K562 (cell line): ENCODE results near the gene CEP95. TPM values are rescaled to one million over a fixed set of nuclear protein-coding genes. Genes with fewer than 3 reads are reported as not detected.
A peak's percentile ranks its signal among the peaks of the same experiment; 100 is the strongest.

ENCODE experiments used
- ATAC-seq: fragments of 200-7000 bp; cut with Tn5 transposase; 3 replicates; pipeline ENCODE4 v1.9.1; 2020; ENCODE audit warnings: moderate library complexity
- BruUV-seq: library from RNA; stranded (reverse); fragments of 400-500 nt; replicated peaks from 2 replicates; lab custom pipeline; 2021; lab: Mats Ljungman, UMichigan
- CTCF ChIA-PET: fragments of 300-600 bp; formaldehyde crosslinking; extraction: SDS; loops from one replicate; lab custom pipeline; 2021; ENCODE audit warnings: low intra/inter-chr PET ratio; lab: Yijun Ruan, JAX
- POLR2A ChIA-PET: fragments of 300-600, 350-650 bp; sonication (Branson Sonifier 250); formaldehyde crosslinking; extraction: SDS; loops from one replicate; lab custom pipeline; 2021; ENCODE audit warnings: antibody characterized with exemption, inconsistent platforms; lab: Yijun Ruan, JAX
- DNase-seq, 4 experiments: peaks; one replicate each; pipeline versions ENCODE4 v3.0.0 to v3.0.0-alpha.2; 2011 to 2018; ENCODE audit warnings: low spot score in 3 of 4, mixed read lengths in 3 of 4; ENCODE audit errors: extremely low read depth in 1 of 4
- FAIRE-seq: peaks from 2 replicates; lab custom pipeline; 2011; peaks lifted over from hg19 to GRCh38; lab: Jason Lieb, UNC
- H2AFZ ChIP-seq: 2 replicates; pipeline ENCODE4 v1.6.0; 2011; ENCODE audit warnings: low read depth, low read length, control low read depth, inconsistent platforms
- H3K27ac ChIP-seq: fragments of 200-600 bp; 3 replicates; pipeline ENCODE4 v1.8.0; 2011; ENCODE audit warnings: low read depth, mild to moderate bottlenecking, control low read depth, inconsistent platforms, low read length, moderate library complexity, mixed read lengths; ENCODE audit errors: extremely low read depth
- H3K27me3 ChIP-seq, 2 experiments: fragments of 300-600 bp in 1 of 2; 2 replicates in 1 of 2; 3 replicates in 1 of 2; pipeline versions ENCODE4 v1.6.0 to v1.8.0; 2011; ENCODE audit warnings: inconsistent platforms in 2 of 2, low read length in 2 of 2, mild to moderate bottlenecking in 1 of 2, mixed read lengths in 1 of 2, moderate library complexity in 1 of 2; ENCODE audit not compliant: control insufficient read depth in 2 of 2, insufficient read depth in 2 of 2
- H3K36me3 ChIP-seq: fragments of 300-600 bp; 3 replicates; pipeline ENCODE4 v1.8.0; 2011; ENCODE audit warnings: mild to moderate bottlenecking, low read length, inconsistent platforms; ENCODE audit not compliant: control insufficient read depth, insufficient read depth
- H3K4me1 ChIP-seq, 2 experiments: fragments of 200-600 bp in 1 of 2; replicated peaks in 1 of 2; 2 replicates in 1 of 2; 3 replicates in 1 of 2; pipeline versions ENCODE4 v1.5.1 to v1.8.0; 2011; ENCODE audit warnings: inconsistent platforms in 2 of 2, low read length in 2 of 2, mild to moderate bottlenecking in 1 of 2, mixed read lengths in 1 of 2, moderate library complexity in 1 of 2; ENCODE audit not compliant: control insufficient read depth in 2 of 2, insufficient read depth in 2 of 2
- H3K4me2 ChIP-seq: 2 replicates; pipeline ENCODE4 v1.6.1; 2011; ENCODE audit warnings: low read length, control low read depth, inconsistent platforms, mixed read lengths; ENCODE audit not compliant: insufficient read depth
- H3K4me3 ChIP-seq: fragments of 200-600 bp; sonication (generic), shearing (Covaris generic); 2 replicates; pipeline ENCODE4 v1.5.1; 2016; ENCODE audit warnings: control low read depth, inconsistent platforms
- H3K79me2 ChIP-seq: fragments of 200-600 bp; 3 replicates; pipeline ENCODE4 v1.8.0; 2011; ENCODE audit warnings: low read length, inconsistent platforms; ENCODE audit not compliant: control insufficient read depth, insufficient read depth
- H3K9ac ChIP-seq, 2 experiments: 2 replicates each; pipeline versions ENCODE4 v1.6.0 to v1.6.1; 2011; ENCODE audit warnings: low read depth in 2 of 2, low read length in 2 of 2, control low read depth in 1 of 2, inconsistent platforms in 1 of 2, mild to moderate bottlenecking in 1 of 2, mixed read lengths in 1 of 2; ENCODE audit not compliant: insufficient read depth in 1 of 2
- H3K9me1 ChIP-seq: one replicate; pipeline ENCODE4 v1.6.0; 2011; ENCODE audit warnings: inconsistent platforms, mild to moderate bottlenecking, low read length, moderate library complexity; ENCODE audit not compliant: control insufficient read depth, insufficient read depth
- H3K9me3 ChIP-seq: replicated peaks from 2 replicates; pipeline ENCODE4 v1.5.1; 2011; ENCODE audit warnings: low read depth, low read length, inconsistent platforms; ENCODE audit not compliant: control insufficient read depth, insufficient read depth
- H4K20me1 ChIP-seq: replicated peaks from 2 replicates; pipeline ENCODE4 v1.6.1; 2011; ENCODE audit warnings: low read length, inconsistent platforms, mixed read lengths; ENCODE audit not compliant: control insufficient read depth, insufficient read depth
- RBM25 ChIP-seq: fragments of 200-400 bp; formaldehyde crosslinking; IDR thresholded peaks from 2 replicates; pipeline ENCODE4 v1.6.1; 2018; ENCODE audit warnings: low read length, low read depth, moderate library complexity; ENCODE audit not compliant: severe bottlenecking
- ZNF121 ChIP-seq: sonication (generic); formaldehyde crosslinking; conservative IDR thresholded peaks from 2 replicates; pipeline ENCODE4 v1.8.0; 2022; ENCODE audit warnings: missing genetic modification reagents
- WGBS: fragments of 100-300 bp; shearing (Covaris generic); methylation state at CpG from one replicate; pipeline ENCODE4 v1.1.6; 2016; ENCODE audit warnings: low coverage, mixed read lengths; ENCODE audit not compliant: insufficient coverage; ENCODE audit errors: missing lambda C conversion rate; 5-methylcytosine and 5-hydroxymethylcytosine counted together
- in situ Hi-C: fragments of 300-500 bp; cut with MboI; formaldehyde crosslinking; loops from 4 replicates; pipeline ENCODE4 v1.15.0; 2018; ENCODE audit warnings: inconsistent platforms, mixed read lengths
- intact Hi-C: fragments of 100-400 bp; cut with micrococcal nuclease; formaldehyde crosslinking; loops from 2 replicates; pipeline ENCODE4 v1.14.2; 2022
- polyA plus RNA-seq, 8 experiments: library from polyadenylated mRNA; depleted of rRNA in 4 of 8; stranded (reverse) in 5 of 8; unstranded in 3 of 8; fragments of >200 nt; fragmentation: Nextera tagmentation in 2 of 8; fragmentation: Illumina TruSeq in 1 of 8; extraction: Ambion mirVana in 2 of 8; extraction: Trizol in 1 of 8; gene quantifications; 2 replicates each; pipeline versions ENCODE4 v1.2.1 to v1.2.3, GENCODE V29; 2011 to 2014; ENCODE audit warnings: inconsistent platforms in 1 of 8, missing spikeins in 1 of 8
- total RNA-seq, 7 experiments: library from RNA; depleted of rRNA in 6 of 7; stranded (reverse); fragments of >200 nt in 6 of 7; fragmentation: Illumina TruSeq in 2 of 7; extraction: Trizol in 2 of 7; gene quantifications; 2 replicates each; pipeline versions ENCODE4 v1.2.1 to v1.2.3, GENCODE V29; 2011 to 2021; ENCODE audit warnings: low replicate concordance in 1 of 7
- TF ChIP-seq, protein P1 (sequence below): fragments of 250-450 bp; sonication (Bioruptor Pico); IDR thresholded peaks from 2 replicates; pipeline ENCODE4 v1.8.0; 2022; ENCODE audit warnings: moderate library complexity, mild to moderate bottlenecking, inconsistent platforms

The CEP95 gene
- total and polyA plus RNA-seq, 9 of the 15 experiments (the other 6 are each of a cell fraction or from before 2014, with no cell fraction given): 26.7 to 80.7 (median 56.9) TPM

DNA sequence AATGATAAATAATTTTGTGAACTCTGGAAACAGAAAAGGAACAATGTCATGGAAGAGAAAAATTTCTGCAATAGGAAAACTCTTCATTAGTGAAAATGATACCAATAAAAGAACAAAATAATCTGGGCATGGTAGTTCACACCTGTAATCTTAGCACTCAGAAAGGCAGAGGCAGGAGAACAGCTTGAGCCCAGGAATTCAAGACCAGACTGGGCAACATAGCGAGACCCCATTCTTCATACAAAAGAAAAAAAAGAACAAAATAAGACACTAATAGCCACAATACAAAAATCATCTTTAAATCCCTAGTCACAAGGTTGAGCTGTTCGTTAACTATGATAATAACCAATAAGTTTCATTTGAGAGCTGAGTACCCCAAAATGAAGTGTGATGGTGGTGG lies 18.5 kb upstream of the CEP95 start:
- Histone ChIP-seq H3K79me2 (peaks cover 25% of the 10 kb centered on the region), H2AFZ (no peak overlapping the region), H3K4me3 (no peak overlapping the region), H4K20me1 (no peaks in the 10 kb centered on the region), H3K27me3 (no peaks in the 10 kb centered on the region), H3K9me3 (no peaks in the 10 kb centered on the region; the same call in 1 of the 2 replicates), H3K36me3 (peaks cover 95% of the 10 kb centered on the region), H3K27ac (no peak overlapping the region), H3K4me2 (no peak overlapping the region), H3K4me1 (no peaks in the 10 kb centered on the region), H3K9ac (no peak overlapping the region), H3K9me1 (no peaks in the 10 kb centered on the region)
- BruUV-seq: no TSS peak
- 100% methylated on average over 2 of the region's 2 CpGs for WGBS
- intact Hi-C loops (no loop called here), in situ Hi-C loops (no loop called here)
- FAIRE-seq: no peak
- no peak for DNase-seq
- no peak for ATAC-seq
- TF ChIP-seq ZNF121 (CRISPR knock-in tag) (peak; percentile 73), RBM25 (peak; percentile 6)
- TF ChIP-seq, protein P1, sequence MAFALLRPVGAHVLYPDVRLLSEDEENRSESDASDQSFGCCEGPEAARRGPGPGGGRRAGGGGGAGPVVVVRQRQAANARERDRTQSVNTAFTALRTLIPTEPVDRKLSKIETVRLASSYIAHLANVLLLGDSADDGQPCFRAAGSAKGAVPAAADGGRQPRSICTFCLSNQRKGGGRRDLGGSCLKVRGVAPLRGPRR: no peak
- POLR2A ChIA-PET: interaction anchor here (2.2 kb wide), 1 partner anchor 10 kb away, joined by 9 read pairs; no protein-coding TSS in a partner anchor
- CTCF ChIA-PET: no interaction called here
